Kidney (tissue), 14 donors: Measurements from ENCODE around the gene EIF3K. TPM values are rescaled to one million over a fixed set of nuclear protein-coding genes. Genes with fewer than 3 reads are reported as not detected.

Experiments
- DNase-seq, 5 donors: peaks; one replicate each; pipeline ENCODE4 v3.0.0-alpha.2; 2013 to 2020
- FAIRE-seq: peaks from 2 replicates; lab custom pipeline; 2012; peaks lifted over from hg19 to GRCh38; lab: Jason Lieb, UNC
- H3K27ac ChIP-seq, 2 donors: one replicate each; pipeline ENCODE4 v1.7.0; 2013; ENCODE audit warnings: low read depth in 2 of 2, low read length in 2 of 2, inconsistent platforms in 1 of 2
- H3K27me3 ChIP-seq: one replicate; pipeline ENCODE4 v1.7.1; 2013; ENCODE audit warnings: low read length, inconsistent platforms; ENCODE audit not compliant: control insufficient read depth, insufficient read depth
- H3K36me3 ChIP-seq, 3 donors: one replicate each; pipeline versions ENCODE4 v1.7.0 to v1.7.1; 2013; ENCODE audit warnings: low read length in 3 of 3, control low read depth in 1 of 3, inconsistent platforms in 1 of 3; ENCODE audit not compliant: insufficient read depth in 3 of 3, control insufficient read depth in 2 of 3
- H3K4me1 ChIP-seq, 3 donors: one replicate each; pipeline versions ENCODE4 v1.7.0 to v1.7.1; 2013; ENCODE audit warnings: low read length in 3 of 3, inconsistent platforms in 1 of 3, low read depth in 1 of 3; ENCODE audit not compliant: control insufficient read depth in 2 of 3, insufficient read depth in 2 of 3
- H3K4me3 ChIP-seq, 3 donors: one replicate each; pipeline versions ENCODE4 v1.7.0 to v1.8.1; 2013; ENCODE audit warnings: low read length in 3 of 3, control low read depth in 1 of 3, inconsistent platforms in 1 of 3
- H3K9ac ChIP-seq, 3 donors: one replicate each; pipeline versions ENCODE4 v1.7.0 to v1.7.1; 2013; ENCODE audit warnings: low read length in 3 of 3, control low read depth in 1 of 3, inconsistent platforms in 1 of 3
- H3K9me3 ChIP-seq, 3 donors: one replicate each; pipeline versions ENCODE4 v1.7.0 to v1.7.1; 2013; ENCODE audit warnings: low read length in 3 of 3, control low read depth in 1 of 3, inconsistent platforms in 1 of 3; ENCODE audit not compliant: control insufficient read depth in 2 of 3, insufficient read depth in 1 of 3
- CTCF ChIP-seq: IDR thresholded peaks from 3 replicates; pipeline ENCODE4 v1.5.1; 2012; ENCODE audit warnings: mild to moderate bottlenecking, moderate library complexity, borderline replicate concordance; ENCODE audit not compliant: insufficient read depth; ENCODE audit errors: extremely low read depth
- intact Hi-C: fragments of 100-400 bp; cut with DNase I; formaldehyde crosslinking; loops from one replicate; pipeline ENCODE4 v1.11.1; 2022
- polyA plus RNA-seq: library from polyadenylated mRNA; stranded (reverse); fragments of 350-450 nt; fragmentation: Illumina TruSeq; extraction: RNeasy Lipid Tissue Mini Kit (QIAGEN cat#74804); gene quantifications from one replicate; pipeline ENCODE4 v1.2.3, GENCODE V29; 2014; ENCODE audit warnings: low read depth, low replicate concordance; ENCODE audit not compliant: insufficient read depth
- total RNA-seq: library from RNA; stranded (reverse); fragmentation: NEBNext Ultra II Directional; extraction: Animal tissue kit (Norgen Biotek cat#: 25700); gene quantifications from one replicate; pipeline ENCODE4 v1.2.1, GENCODE V29; 2021
- donor health status: control.
- donor health status: control.
- donor health status: control.
- donor health status: control.
- donor health status: control.
- donor health status: DM: yes; HTN: yes; CAD: no.
- donor health status: Normal renal cell carcinoma (clear cell type).

EIF3K gene
- total and polyA plus RNA-seq, 2 donors from 2014 or later: 259 to 723 TPM

DNA sequence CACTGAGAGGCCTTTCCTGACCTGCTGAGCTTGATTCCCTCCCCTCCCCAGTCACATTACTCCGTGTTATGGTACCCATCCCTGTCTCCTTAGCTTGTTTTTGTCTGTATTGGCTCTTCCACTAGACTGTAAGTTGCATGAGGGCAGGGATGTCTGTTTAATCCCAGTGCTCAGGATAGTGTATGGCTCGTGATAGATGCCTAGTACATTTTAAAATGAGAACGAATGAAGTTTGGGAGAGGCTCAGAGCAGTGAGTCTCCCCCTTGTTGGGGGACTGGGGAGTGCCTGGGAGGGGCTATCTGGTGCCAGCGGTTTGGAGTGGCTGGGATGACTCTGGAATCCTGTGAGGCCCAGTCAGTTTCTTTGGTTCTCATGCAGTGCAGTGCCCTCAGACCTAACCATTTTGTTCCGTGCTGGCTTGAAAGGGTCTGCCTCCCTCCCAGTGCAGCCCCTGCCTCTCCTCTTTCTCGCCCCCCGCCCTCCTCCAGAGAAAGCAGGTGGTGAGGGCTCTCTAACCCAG, 63.9 kb downstream of the EIF3K start:
- no peak for FAIRE-seq

DNA sequence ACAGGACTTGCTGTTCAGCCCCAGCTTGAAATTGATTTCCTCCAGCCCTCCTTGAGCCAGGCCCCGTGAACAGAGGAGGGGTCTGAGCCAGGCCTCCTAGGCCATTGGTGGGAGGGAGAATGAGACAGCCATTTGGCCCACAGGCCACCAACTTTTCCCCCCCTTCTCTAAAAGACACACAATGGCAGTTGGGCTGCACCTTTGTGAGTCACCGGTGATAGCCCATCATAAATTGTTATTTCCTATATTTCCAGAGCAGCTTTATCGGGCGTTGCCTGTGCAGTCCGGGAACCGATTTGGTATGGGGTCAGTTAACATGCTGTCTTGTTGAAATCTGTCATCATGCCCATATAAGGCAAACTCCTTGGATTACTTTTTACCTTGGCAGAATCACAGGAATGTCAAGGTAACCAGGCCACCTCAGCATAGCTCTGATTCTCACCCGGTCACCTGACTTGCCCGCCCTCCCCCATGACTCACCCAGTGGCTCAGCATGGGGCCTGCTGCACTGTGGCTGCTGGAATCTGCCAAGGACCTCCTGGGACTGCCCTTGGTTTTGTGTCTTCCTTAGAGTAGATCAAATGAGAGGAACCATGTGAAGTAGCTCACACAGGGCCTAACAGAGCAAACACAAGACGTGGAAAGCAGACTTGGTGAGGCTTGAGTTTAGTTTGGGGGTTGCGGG, 64.5 kb downstream of the EIF3K start:
- no peaks in the 10 kb centered on the region for H3K27me3 ChIP-seq
- H3K36me3 ChIP-seq: peaks cover 0 to 6% (median 0%) of the 10 kb centered on the region in 3 donors
- intact Hi-C loops: no loop called here
- H3K27ac ChIP-seq: peak overlapping the region; percentile 100
- peak overlapping the region in 2 of 3 donors; percentile 68 to 95 for H3K9ac ChIP-seq
- DNase-seq: peak; percentile 89 to 96 (median 92)
- no peak for TF ChIP-seq CTCF
- peaks cover 5 to 91% (median 72%) of the 10 kb centered on the region in 3 donors for H3K4me1 ChIP-seq
- FAIRE-seq: no peak
- H3K4me3 ChIP-seq: peak overlapping the region in 1 of 3 donors; percentile 40
- H3K9me3 ChIP-seq: no peaks in the 10 kb centered on the region

More for the DNA sequence above, 63.9 kb downstream of the EIF3K start:
- intact Hi-C loops: no loop called here
- no peaks in the 10 kb centered on the region for H3K27me3 ChIP-seq
- peaks cover 5 to 92% (median 78%) of the 10 kb centered on the region in 3 donors for H3K4me1 ChIP-seq
- peak overlapping the region; percentile 100 for H3K27ac ChIP-seq
- DNase-seq: no peak
- peaks cover 0 to 6% (median 2%) of the 10 kb centered on the region in 3 donors for H3K36me3 ChIP-seq
- peak overlapping the region in 2 of 3 donors; percentile 68 to 95 for H3K9ac ChIP-seq
- TF ChIP-seq CTCF: no peak
- H3K9me3 ChIP-seq: no peaks in the 10 kb centered on the region
- H3K4me3 ChIP-seq: peak overlapping the region in 1 of 3 donors; percentile 40

GRCh38 chr19:38684078-38684861, 65.3 kb downstream of the EIF3K start:
- no peak overlapping the region for H3K4me3 ChIP-seq
- H3K9me3 ChIP-seq: no peaks in the 10 kb centered on the region
- H3K27ac ChIP-seq: peak overlapping the region; percentile 100
- peaks cover 5 to 91% (median 71%) of the 10 kb centered on the region in 3 donors for H3K4me1 ChIP-seq
- FAIRE-seq (no peak), DNase-seq (peak in 2 of 5 donors; percentile 45 to 89)
- no peaks in the 10 kb centered on the region for H3K27me3 ChIP-seq
- H3K9ac ChIP-seq: peak overlapping the region in 2 of 3 donors; percentile 30 to 95
- intact Hi-C loops: no loop called here
- peaks cover 0 to 6% (median 0%) of the 10 kb centered on the region in 3 donors for H3K36me3 ChIP-seq
- TF ChIP-seq CTCF: no peak
